GM12864 (cell line): Measurements from ENCODE around the gene HIC2.

Source experiments
- DNase-seq: peaks from one replicate; pipeline ENCODE4 v3.0.0-alpha.2; 2011; ENCODE audit warnings: low read depth
- H3K4me3 ChIP-seq: 2 replicates; pipeline ENCODE4 v1.5.1; 2011; ENCODE audit warnings: mild to moderate bottlenecking, low read depth, low read length, control low read depth
- TF ChIP-seq, protein P1 (sequence below): IDR thresholded peaks from 2 replicates; pipeline ENCODE4 v1.5.1; 2011; ENCODE audit warnings: low read depth, mild to moderate bottlenecking, moderate library complexity, low read length, control low read depth, inconsistent platforms; ENCODE audit errors: missing control alignments

Gene HIC2

DNA sequence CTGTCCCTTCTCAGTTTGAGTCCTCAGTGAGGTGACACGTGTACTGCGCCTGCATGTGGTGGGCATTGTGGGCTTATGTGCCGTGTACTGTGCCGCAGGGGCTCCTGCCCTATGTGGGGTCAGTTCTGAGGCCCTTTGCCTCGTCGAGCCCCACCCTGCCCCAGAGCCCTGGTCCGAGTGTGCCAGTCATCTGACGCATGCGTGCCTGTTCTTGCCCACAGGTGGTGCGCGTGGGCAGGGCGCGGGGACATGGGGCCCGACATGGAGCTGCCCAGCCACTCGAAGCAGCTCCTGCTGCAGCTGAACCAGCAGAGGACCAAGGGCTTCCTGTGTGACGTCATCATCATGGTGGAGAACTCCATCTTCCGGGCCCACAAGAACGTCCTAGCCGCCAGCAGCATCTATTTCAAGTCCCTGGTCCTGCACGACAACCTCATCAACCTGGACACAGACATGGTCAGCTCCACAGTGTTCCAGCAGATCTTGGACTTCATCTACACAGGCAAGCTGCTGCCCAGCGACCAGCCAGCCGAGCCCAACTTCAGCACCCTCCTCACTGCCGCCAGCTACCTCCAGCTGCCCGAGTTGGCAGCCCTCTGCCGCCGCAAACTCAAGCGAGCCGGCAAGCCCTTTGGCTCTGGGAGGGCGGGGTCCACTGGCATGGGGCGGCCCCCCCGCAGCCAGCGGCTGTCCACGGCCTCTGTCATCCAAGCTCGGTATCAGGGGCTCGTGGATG is 27.7 kb downstream of the HIC2 start:
- no peak overlapping the region for H3K4me3 ChIP-seq
- TF ChIP-seq, protein P1, sequence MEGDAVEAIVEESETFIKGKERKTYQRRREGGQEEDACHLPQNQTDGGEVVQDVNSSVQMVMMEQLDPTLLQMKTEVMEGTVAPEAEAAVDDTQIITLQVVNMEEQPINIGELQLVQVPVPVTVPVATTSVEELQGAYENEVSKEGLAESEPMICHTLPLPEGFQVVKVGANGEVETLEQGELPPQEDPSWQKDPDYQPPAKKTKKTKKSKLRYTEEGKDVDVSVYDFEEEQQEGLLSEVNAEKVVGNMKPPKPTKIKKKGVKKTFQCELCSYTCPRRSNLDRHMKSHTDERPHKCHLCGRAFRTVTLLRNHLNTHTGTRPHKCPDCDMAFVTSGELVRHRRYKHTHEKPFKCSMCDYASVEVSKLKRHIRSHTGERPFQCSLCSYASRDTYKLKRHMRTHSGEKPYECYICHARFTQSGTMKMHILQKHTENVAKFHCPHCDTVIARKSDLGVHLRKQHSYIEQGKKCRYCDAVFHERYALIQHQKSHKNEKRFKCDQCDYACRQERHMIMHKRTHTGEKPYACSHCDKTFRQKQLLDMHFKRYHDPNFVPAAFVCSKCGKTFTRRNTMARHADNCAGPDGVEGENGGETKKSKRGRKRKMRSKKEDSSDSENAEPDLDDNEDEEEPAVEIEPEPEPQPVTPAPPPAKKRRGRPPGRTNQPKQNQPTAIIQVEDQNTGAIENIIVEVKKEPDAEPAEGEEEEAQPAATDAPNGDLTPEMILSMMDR, result no peak
- no peak for DNase-seq

DNA sequence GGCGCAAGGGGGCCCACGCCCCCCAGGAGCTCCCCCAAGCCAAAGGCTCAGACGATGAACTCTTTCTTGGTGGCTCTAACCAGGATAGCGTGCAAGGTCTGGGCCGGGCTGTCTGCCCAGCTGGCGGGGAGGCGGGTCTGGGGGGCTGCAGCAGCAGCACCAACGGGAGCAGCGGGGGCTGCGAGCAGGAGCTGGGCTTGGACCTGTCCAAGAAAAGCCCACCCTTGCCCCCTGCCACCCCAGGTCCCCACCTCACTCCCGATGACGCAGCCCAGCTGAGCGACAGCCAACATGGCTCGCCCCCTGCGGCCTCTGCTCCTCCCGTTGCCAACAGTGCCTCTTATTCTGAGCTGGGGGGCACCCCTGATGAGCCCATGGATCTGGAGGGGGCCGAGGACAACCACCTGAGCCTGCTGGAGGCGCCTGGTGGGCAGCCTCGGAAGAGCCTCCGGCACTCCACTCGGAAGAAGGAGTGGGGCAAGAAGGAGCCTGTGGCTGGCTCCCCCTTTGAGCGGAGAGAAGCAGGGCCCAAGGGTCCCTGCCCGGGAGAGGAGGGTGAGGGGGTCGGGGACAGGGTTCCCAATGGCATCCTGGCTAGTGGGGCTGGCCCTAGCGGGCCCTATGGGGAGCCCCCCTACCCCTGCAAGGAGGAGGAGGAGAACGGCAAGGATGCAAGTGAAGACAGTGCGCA is 28.4 kb downstream of the HIC2 start:
- TF ChIP-seq, protein P1, result no peak
- no peak overlapping the region for H3K4me3 ChIP-seq
- DNase-seq, result no peak

DNA sequence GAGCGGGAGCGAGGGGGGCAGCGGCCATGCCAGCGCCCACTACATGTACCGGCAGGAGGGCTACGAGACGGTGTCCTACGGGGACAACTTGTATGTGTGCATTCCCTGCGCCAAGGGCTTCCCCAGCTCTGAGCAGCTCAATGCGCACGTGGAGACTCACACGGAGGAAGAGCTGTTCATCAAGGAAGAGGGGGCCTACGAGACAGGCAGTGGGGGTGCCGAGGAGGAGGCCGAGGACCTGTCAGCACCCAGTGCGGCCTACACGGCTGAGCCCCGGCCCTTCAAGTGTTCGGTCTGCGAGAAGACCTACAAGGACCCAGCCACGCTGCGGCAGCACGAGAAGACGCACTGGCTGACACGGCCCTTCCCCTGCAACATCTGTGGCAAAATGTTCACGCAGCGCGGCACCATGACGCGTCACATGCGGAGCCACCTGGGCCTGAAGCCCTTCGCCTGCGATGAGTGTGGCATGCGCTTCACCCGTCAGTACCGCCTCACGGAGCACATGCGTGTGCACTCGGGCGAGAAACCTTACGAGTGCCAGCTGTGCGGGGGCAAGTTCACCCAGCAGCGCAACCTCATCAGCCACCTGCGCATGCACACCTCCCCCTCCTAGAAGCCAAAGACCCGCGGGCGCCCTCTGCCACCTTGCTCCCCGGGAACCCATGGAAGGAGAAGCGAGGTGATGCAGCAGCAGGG is 29.1 kb downstream of the HIC2 start:
- TF ChIP-seq, protein P1, result no peak
- no peak for DNase-seq
- no peak overlapping the region for H3K4me3 ChIP-seq

DNA sequence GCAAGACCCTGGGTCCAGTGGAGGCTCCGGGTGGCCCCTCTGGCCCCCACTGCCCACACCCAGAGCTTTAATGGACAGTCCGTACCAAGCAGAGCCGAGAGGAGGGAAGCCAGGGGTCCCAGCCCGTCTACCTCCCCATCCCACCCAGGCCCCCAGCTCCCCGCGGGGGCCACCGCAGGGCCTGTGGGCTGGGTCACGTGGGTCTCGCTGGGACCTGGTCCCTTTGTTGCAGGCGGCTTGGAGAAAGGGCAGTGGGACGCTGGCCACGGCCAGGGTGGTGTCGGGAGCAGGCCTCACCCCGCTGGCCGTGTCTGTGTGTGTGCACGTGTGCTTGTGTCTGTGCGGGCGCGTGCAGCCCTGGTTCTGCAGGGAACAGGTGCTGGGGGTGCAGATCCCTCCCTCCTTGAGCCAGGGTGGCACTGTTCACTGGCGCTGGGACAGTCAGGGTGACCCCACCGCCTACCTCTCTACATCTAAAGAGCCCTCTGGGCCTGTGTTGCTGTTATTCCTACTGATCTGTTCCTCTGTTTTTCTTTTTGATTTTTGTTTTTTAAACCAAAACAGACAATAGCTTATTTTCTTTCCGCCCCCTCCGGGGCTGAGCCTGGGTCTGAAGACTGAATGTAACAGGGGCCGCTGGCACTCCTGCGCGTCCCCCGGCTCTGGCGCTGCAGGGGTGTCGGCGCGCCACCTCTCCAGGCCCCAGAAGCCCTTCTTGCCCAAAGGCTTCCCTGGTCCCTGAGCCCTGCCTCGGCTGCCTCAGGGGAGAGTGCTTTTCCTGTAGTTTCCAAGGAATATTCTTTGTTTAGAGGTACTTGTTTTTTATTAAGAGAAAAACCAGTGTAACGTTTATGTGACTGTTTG is 29.9 kb downstream of the HIC2 start:
- H3K4me3 ChIP-seq, result no peak overlapping the region
- no peak for DNase-seq
- TF ChIP-seq, protein P1, result no peak

DNA sequence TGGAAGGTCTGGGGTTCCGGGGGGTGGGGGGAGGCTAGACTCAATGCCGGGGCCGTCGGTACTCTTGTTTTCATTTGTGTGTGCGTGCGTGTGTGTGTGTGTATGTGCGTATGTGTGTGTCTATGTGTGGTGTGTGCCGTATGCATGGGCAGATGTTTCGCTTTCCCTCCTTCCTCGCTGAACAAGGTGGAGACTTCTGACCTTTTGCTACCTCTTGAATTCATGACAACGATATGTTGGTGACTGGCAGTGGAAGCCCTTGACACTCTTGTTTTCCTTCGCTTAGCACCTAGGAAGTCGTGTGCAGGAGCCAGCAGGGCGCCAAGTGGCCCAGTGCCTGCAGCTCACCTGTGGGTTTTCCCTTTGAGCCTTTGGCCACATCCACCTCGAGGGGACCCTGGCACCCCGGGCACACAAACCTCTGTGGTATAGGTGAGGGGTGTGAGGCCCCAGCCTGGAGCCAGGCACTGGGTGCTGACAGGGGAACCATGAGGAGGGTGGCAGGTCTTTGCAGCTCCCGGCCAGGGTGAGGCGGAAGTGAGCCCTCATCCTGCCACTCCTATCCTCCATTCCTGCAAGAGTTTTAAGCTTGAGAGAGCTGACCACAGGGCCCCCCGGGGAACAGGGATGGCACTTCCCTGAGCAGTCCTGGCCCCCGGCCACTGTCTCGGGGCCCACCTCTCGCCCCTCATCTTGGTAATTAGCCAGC is 30.7 kb downstream of the HIC2 start:
- TF ChIP-seq, protein P1, result peak; percentile 35
- no peak overlapping the region for H3K4me3 ChIP-seq
- DNase-seq, result no peak
